Progenitor cell of endocrine pancreas (in vitro differentiated cells): ENCODE data around the gene SPSB1. TPM values are rescaled to one million over a fixed set of nuclear protein-coding genes. Genes with fewer than 3 reads are reported as not detected.
A peak's percentile ranks its signal among the peaks of the same experiment; 100 is the strongest.

Source experiments
- DNase-seq: peaks from one replicate; pipeline ENCODE4 v3.0.0; 2021; ENCODE audit warnings: low spot score; ENCODE audit not compliant: unreplicated experiment
- H3K27ac Mint-ChIP-seq: 2 replicates; pipeline ENCODE4 v1.8.0; 2021; ENCODE audit warnings: mild to moderate bottlenecking, moderate library complexity, mixed read lengths
- H3K27me3 Mint-ChIP-seq: 2 replicates; pipeline ENCODE4 v1.8.0; 2021; ENCODE audit warnings: mixed read lengths
- H3K36me3 Mint-ChIP-seq: 2 replicates; pipeline ENCODE4 v1.8.0; 2022; ENCODE audit warnings: mixed read lengths; ENCODE audit not compliant: insufficient read depth
- H3K4me1 Mint-ChIP-seq: 2 replicates; pipeline ENCODE4 v1.8.0; 2021; ENCODE audit warnings: low read depth, mixed read lengths
- H3K4me3 Mint-ChIP-seq: 2 replicates; pipeline ENCODE4 v1.8.0; 2021; ENCODE audit warnings: low read depth, mild to moderate bottlenecking, moderate library complexity, mixed read lengths
- H3K9me3 Mint-ChIP-seq: 2 replicates; pipeline ENCODE4 v1.8.0; 2021; ENCODE audit warnings: low read depth, mixed read lengths
- CTCF ChIP-seq: fragments of 200-600 bp; sonication (generic); IDR thresholded peaks from one replicate; pipeline ENCODE4 v1.5.0; 2021; ENCODE audit warnings: antibody characterized with exemption, mild to moderate bottlenecking; ENCODE audit not compliant: unreplicated experiment
- total RNA-seq: library from RNA; stranded (reverse); gene quantifications from 2 replicates; pipeline ENCODE4 v1.2.1, GENCODE V29; 2021

The SPSB1 gene
- total RNA-seq, 1 donor from 2014 or later: 6.6 TPM

- Mint-ChIP-seq H3K36me3 (no peaks in the 10 kb centered on the region), H3K27me3 (peaks cover 2% of the 10 kb centered on the region), H3K27ac (no peak overlapping the region), H3K4me3 (no peak overlapping the region), H3K4me1 (peaks cover 15% of the 10 kb centered on the region), H3K9me3 (no peaks in the 10 kb centered on the region)
- TF ChIP-seq CTCF: no peak
- no peak for DNase-seq
Observed at GRCh38 chr1:9278116-9278515, 14.6 kb upstream of the SPSB1 start.

- Mint-ChIP-seq H3K9me3 (no peaks in the 10 kb centered on the region), H3K4me3 (no peak overlapping the region), H3K27ac (no peak overlapping the region), H3K27me3 (peaks cover 2% of the 10 kb centered on the region), H3K4me1 (peaks cover 15% of the 10 kb centered on the region), H3K36me3 (no peaks in the 10 kb centered on the region)
- DNase-seq: no peak
- TF ChIP-seq CTCF: no peak
Observed at GRCh38 chr1:9278585-9279153, 14.0 kb upstream of the SPSB1 start.

- Mint-ChIP-seq H3K27ac (peak overlapping the region; percentile 9), H3K4me3 (peak overlapping the region; percentile 58), H3K27me3 (peaks cover 2% of the 10 kb centered on the region), H3K36me3 (no peaks in the 10 kb centered on the region), H3K9me3 (no peaks in the 10 kb centered on the region), H3K4me1 (peaks cover 15% of the 10 kb centered on the region)
- no peak for TF ChIP-seq CTCF
- no peak for DNase-seq
Observed at GRCh38 chr1:9279172-9279840, 13.4 kb upstream of the SPSB1 start.

- Mint-ChIP-seq H3K27ac (peak overlapping the region; percentile 79), H3K9me3 (peaks cover 7% of the 10 kb centered on the region), H3K4me3 (peak overlapping the region; percentile 40)
Observed at GRCh38 chr1:9280015-9280860, 12.5 kb upstream of the SPSB1 start.

More at GRCh38 chr1:9280015-9280860, 12.5 kb upstream of the SPSB1 start:
- TF ChIP-seq CTCF: no peak
- peaks cover 15% of the 10 kb centered on the region for H3K4me1 Mint-ChIP-seq
- no peak for DNase-seq
- peaks cover 2% of the 10 kb centered on the region for H3K27me3 Mint-ChIP-seq
- peaks cover 1% of the 10 kb centered on the region for H3K36me3 Mint-ChIP-seq
